Hepatocyte (in vitro differentiated cells): ENCODE data around the gene OR7A17. TPM values are rescaled to one million over a fixed set of nuclear protein-coding genes. Genes with fewer than 3 reads are reported as not detected.
A peak's percentile ranks its signal among the peaks of the same experiment; 100 is the strongest.

ENCODE experiments used
- DNase-seq: peaks from one replicate; pipeline ENCODE4 v3.0.0-alpha.2; 2016; ENCODE audit warnings: low spot score
- H2AFZ ChIP-seq: fragments of 200-600 bp; sonication (generic); 2 replicates; pipeline ENCODE4 v1.6.0; 2016; ENCODE audit warnings: antibody characterized with exemption, mild to moderate bottlenecking
- H3K27ac ChIP-seq: fragments of 200-600 bp; sonication (generic); 2 replicates; pipeline ENCODE4 v1.5.1; 2016; ENCODE audit warnings: mild to moderate bottlenecking
- H3K27me3 ChIP-seq: fragments of 200-600 bp; sonication (generic); 2 replicates; pipeline ENCODE4 v1.6.1; 2016
- H3K36me3 ChIP-seq: fragments of 200-600 bp; sonication (generic); replicated peaks from 2 replicates; pipeline ENCODE4 v1.5.1; 2016; ENCODE audit warnings: low read depth; ENCODE audit not compliant: insufficient read depth
- H3K4me1 ChIP-seq: fragments of 200-600 bp; sonication (generic); 2 replicates; pipeline ENCODE4 v1.5.1; 2016; ENCODE audit warnings: mild to moderate bottlenecking, moderate library complexity; ENCODE audit not compliant: insufficient read depth
- H3K4me2 ChIP-seq: fragments of 200-600 bp; sonication (generic); 2 replicates; pipeline ENCODE4 v1.6.0; 2016
- H3K4me3 ChIP-seq: fragments of 200-600 bp; sonication (generic); 2 replicates; pipeline ENCODE4 v1.5.1; 2016; ENCODE audit warnings: mild to moderate bottlenecking
- H3K79me2 ChIP-seq: fragments of 200-600 bp; sonication (generic); 2 replicates; pipeline ENCODE4 v1.6.0; 2017; ENCODE audit warnings: mild to moderate bottlenecking
- H3K9me2 ChIP-seq: fragments of 200-600 bp; sonication (generic); replicated peaks from 2 replicates; pipeline ENCODE4 v1.6.0; 2017; ENCODE audit warnings: mild to moderate bottlenecking; ENCODE audit not compliant: insufficient read depth
- H3K9me3 ChIP-seq: fragments of 200-600 bp; sonication (generic); 2 replicates; pipeline ENCODE4 v1.5.1; 2016; ENCODE audit warnings: low read depth, mild to moderate bottlenecking
- H4K20me1 ChIP-seq: fragments of 200-600 bp; sonication (generic); 2 replicates; pipeline ENCODE4 v1.6.0; 2016; ENCODE audit warnings: mild to moderate bottlenecking; ENCODE audit not compliant: insufficient read depth, poor library complexity, severe bottlenecking
- EZH2 ChIP-seq: fragments of 200-600 bp; sonication (generic); IDR thresholded peaks from 2 replicates; pipeline ENCODE4 v1.6.1; 2016; ENCODE audit warnings: antibody characterized with exemption, mild to moderate bottlenecking, borderline replicate concordance
- EZH2phosphoT487 ChIP-seq: fragments of 200-600 bp; sonication (generic); IDR thresholded peaks from one replicate; pipeline ENCODE4 v1.6.1; 2018; ENCODE audit warnings: antibody characterized with exemption, mild to moderate bottlenecking, low read depth, moderate library complexity; ENCODE audit not compliant: unreplicated experiment, severe bottlenecking
- WGBS: methylation state at CpG from one replicate; pipeline ENCODE4 v1.1.6; 2016; ENCODE audit warnings: low lambda C conversion rate; ENCODE audit errors: missing lambda C conversion rate; 5-methylcytosine and 5-hydroxymethylcytosine counted together
- polyA plus RNA-seq: library from polyadenylated mRNA; unstranded; fragments of >200 nt; fragmentation: Nextera tagmentation; extraction: Ambion mirVana; gene quantifications from 2 replicates; pipeline ENCODE4 v1.2.1, GENCODE V29; 2016
- total RNA-seq: library from RNA; depleted of rRNA; stranded (reverse); fragments of >200 nt; gene quantifications from 2 replicates; pipeline ENCODE4 v1.2.3, GENCODE V29; 2014
- TF ChIP-seq, protein P1 (sequence below): fragments of 200-600 bp; sonication (generic); IDR thresholded peaks from 2 replicates; pipeline ENCODE4 v1.5.1; 2016; ENCODE audit warnings: antibody characterized with exemption, mild to moderate bottlenecking; ENCODE audit not compliant: poor library complexity

OR7A17 gene
- total and polyA plus RNA-seq, 2 experiments from 2014 or later, result not detected

DNA sequence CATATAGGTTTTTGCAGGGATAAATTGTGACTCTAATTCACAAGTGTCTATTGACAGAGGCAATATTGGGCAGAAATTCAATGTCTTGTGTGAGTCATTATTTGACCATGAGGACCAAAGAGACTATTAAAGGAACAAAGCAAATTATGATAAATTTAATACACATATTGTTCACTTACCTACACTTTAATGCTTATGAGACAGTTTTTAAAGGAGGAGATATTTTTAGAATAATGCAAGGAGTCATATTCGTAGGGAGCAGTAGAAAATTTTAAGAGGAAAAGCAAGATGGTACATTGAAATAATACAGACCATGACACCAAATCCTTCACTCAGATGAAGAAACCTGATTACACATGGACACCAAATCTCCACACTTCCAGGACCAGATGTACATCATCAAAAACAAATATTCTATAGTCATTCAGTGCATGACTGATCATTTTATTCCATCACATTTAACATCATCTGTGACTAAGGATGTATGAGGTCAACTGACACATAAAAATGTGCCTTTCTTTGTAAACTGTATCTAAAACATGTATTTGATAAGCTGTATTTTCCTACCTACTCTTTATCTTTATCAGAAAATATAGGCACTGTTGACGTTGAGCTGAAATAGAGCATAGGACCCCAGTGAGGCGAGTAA is 4.2 kb upstream of the OR7A17 start:
- no peaks in the 10 kb centered on the region for H3K4me1 ChIP-seq
- no peak overlapping the region for H3K4me3 ChIP-seq
- no peaks in the 10 kb centered on the region for H3K9me2 ChIP-seq
- H3K9me3 ChIP-seq, result no peaks in the 10 kb centered on the region
- no peak overlapping the region for H3K4me2 ChIP-seq
- no peak overlapping the region for H3K27ac ChIP-seq
- no peaks in the 10 kb centered on the region for H3K27me3 ChIP-seq
- H3K79me2 ChIP-seq, result no peaks in the 10 kb centered on the region
- no peaks in the 10 kb centered on the region for H3K36me3 ChIP-seq
- no peak overlapping the region for H2AFZ ChIP-seq
- no peak for DNase-seq
- 67% methylated on average over 3 of the region's 3 CpGs for WGBS
- TF ChIP-seq EZH2phosphoT487 (no peak), EZH2 (no peak)
- TF ChIP-seq, protein P1, sequence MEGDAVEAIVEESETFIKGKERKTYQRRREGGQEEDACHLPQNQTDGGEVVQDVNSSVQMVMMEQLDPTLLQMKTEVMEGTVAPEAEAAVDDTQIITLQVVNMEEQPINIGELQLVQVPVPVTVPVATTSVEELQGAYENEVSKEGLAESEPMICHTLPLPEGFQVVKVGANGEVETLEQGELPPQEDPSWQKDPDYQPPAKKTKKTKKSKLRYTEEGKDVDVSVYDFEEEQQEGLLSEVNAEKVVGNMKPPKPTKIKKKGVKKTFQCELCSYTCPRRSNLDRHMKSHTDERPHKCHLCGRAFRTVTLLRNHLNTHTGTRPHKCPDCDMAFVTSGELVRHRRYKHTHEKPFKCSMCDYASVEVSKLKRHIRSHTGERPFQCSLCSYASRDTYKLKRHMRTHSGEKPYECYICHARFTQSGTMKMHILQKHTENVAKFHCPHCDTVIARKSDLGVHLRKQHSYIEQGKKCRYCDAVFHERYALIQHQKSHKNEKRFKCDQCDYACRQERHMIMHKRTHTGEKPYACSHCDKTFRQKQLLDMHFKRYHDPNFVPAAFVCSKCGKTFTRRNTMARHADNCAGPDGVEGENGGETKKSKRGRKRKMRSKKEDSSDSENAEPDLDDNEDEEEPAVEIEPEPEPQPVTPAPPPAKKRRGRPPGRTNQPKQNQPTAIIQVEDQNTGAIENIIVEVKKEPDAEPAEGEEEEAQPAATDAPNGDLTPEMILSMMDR, result no peak
- no peaks in the 10 kb centered on the region for H4K20me1 ChIP-seq

DNA sequence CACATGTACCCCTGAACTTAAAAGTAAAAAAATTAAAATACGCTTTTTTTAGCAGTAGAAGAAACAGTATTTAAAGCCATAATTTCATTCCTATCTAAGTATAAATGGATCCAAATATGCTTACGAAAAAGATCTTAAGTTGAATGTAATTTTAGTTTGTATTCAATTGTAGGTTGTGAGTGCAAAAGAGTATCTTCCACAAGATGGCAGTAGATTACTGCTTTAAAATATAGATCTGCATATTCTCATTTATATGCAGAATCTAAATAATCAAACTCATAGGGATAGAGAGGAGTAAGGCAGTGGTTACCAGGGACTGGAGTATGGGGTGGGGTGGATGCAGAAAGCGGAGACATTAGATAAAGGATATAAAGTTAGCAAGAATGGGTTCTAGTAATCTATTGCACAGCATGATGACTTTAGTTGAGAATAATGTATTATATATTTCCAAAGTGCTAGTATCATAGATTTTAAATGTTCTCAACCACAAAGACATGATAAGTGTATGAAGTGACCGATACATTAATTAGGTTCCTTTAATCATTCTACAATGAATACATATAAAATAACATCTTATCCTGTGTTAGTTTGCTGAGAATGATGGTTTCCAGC is 14.2 kb downstream of the OR7A17 start:
- no peak overlapping the region for H3K4me3 ChIP-seq
- no peak for DNase-seq
- H3K27me3 ChIP-seq, result no peaks in the 10 kb centered on the region
- TF ChIP-seq EZH2 (no peak), EZH2phosphoT487 (no peak)
- TF ChIP-seq, protein P1, result peak; percentile 36
- no peaks in the 10 kb centered on the region for H3K9me3 ChIP-seq
- H4K20me1 ChIP-seq, result no peaks in the 10 kb centered on the region
- no peak overlapping the region for H2AFZ ChIP-seq
- H3K4me2 ChIP-seq, result no peak overlapping the region
- 90% methylated on average over 4 of the region's 4 CpGs for WGBS
- H3K79me2 ChIP-seq, result no peaks in the 10 kb centered on the region
- no peaks in the 10 kb centered on the region for H3K36me3 ChIP-seq
- no peak overlapping the region for H3K27ac ChIP-seq
- no peaks in the 10 kb centered on the region for H3K4me1 ChIP-seq
- no peaks in the 10 kb centered on the region for H3K9me2 ChIP-seq

DNA sequence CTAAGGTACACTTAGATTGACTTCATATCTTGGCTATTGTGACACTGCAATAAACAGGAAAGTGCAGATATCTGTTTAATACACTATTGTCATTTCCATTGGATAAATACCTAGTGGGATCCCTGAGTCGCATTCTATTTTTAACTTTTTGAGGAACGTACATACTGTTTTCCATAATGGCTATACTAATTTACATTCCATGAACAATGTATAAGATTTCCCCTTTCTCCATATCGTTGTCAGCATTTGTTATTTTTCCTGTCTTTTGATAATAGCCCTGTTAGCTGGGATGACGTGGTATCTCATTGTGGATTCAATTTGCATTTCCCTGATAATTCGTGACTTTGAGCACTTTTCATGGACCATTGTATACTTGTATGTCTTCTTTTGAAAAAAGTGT is 17.4 kb downstream of the OR7A17 start:
- WGBS, result 63% methylated on average over 5 of the region's 5 CpGs

More for the DNA sequence above, 17.4 kb downstream of the OR7A17 start:
- Histone ChIP-seq H3K4me3 (no peak overlapping the region), H3K4me2 (no peak overlapping the region), H4K20me1 (no peaks in the 10 kb centered on the region), H3K36me3 (no peaks in the 10 kb centered on the region), H2AFZ (no peak overlapping the region), H3K4me1 (no peaks in the 10 kb centered on the region), H3K79me2 (no peaks in the 10 kb centered on the region), H3K9me2 (no peaks in the 10 kb centered on the region), H3K27me3 (no peaks in the 10 kb centered on the region), H3K27ac (no peak overlapping the region), H3K9me3 (no peaks in the 10 kb centered on the region)
- DNase-seq, result no peak
- TF ChIP-seq EZH2, result no peak
- TF ChIP-seq EZH2phosphoT487, result no peak
- TF ChIP-seq, protein P1, result no peak
